ENCODE results near the gene CACNA1B.

Gene CACNA1B

DNA sequence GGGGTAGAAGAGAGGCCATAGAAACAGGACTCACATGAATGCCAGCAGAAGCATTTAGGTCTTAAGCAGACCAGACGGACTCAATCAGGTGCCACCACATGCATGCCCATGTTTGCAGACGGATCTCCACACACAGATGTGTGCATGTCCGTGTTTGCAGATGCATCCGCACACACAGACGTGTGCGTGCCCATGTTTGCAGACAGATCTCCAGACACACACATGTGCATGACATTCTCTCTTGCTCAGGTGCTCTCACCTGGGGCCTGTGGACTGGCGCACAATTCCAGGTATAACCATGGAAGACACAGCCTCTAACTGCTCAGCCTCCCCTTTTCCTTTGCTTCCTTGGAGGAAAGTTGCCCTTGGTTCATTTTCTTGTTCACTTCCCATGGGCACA is 148.3 kb downstream of the CACNA1B start:
- no peak for DNase-seq (ENCODE audit: low read depth in 2 of 3, low spot score in 1 of 3)

DNA sequence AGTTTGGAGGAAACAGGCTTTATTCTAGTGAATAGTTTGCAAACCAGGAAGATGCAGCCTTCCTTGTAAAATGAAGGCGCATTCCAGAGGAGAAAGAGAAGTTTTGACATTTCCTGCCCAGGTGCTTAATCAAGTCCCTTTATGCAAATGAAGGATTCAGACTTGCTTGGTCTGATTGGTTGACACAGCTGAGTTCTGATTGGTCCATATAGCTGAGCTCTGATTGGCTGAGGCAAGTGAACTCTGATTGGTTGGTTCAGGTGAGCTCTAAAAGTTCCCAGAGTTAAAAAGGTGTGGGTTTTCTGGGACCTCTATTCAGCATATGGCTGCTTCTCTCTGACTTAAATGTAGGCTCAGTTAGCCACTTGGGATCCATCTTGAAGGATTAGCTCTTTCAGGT is 151.0 kb downstream of the CACNA1B start:
- no peak for DNase-seq (ENCODE audit: low read depth in 2 of 3, low spot score in 1 of 3)

DNA sequence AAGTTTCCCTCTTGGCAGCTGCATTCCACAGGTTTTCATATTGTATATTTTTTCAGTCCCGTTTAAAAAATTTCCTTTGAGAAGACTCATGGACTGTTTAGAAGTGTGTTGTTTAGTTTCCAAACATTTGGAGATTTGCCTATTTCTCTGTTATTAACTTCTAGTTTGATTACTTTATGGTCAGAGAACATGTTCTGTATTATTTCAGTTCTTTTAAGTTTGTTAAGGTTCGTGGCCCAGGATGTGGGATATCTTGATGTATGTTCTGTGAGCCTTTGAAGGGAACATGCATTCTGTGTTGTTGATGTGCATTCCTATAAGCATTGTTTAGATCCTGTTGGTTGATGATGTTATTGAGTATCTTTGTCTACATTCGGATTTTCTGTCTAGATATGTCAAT is 153.6 kb downstream of the CACNA1B start:
- no peak for DNase-seq (ENCODE audit: low read depth in 2 of 3, low spot score in 1 of 3)

DNA sequence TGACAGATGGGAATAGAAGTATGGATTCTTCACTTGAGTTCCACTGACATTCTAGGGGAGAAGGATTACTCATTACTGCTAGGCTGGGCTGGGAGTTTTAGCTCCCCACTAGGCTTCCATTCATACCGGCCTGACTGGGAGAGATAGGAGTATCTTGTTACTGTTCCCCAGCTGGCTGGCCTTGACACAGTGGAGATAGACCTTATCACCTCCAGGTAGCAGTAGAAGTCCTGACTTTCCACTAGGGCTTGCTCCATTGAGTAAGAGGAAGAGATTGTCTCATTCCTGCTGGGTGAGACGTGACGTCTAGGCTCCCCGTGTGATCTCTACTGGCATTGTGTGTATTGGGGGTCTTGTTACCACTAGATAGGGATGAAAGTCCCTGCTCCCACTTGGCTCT is 156.4 kb downstream of the CACNA1B start:
- no peak for DNase-seq (ENCODE audit: low read depth in 2 of 3, low spot score in 1 of 3)

DNA sequence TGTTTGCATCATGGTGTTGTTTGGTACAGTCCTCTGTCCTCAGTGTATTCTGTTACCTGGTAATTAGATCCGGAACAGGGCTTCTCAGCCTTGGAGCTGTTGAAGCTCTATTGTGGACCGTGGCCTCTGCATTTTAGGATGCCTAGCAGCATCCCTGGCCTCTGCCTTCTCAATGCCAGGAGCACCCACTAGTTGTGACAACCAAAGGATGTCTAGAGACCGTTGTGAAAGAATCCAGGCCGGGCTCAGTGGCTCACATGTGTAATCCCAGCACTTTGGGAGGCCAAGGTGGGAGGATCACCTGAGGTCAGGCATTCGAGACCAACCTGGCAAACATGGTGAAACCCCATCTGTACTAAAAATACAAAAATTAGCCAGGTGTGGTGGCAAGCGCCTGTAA is 159.6 kb downstream of the CACNA1B start:
- no peak for DNase-seq (ENCODE audit: low read depth in 2 of 3, low spot score in 1 of 3)

DNA sequence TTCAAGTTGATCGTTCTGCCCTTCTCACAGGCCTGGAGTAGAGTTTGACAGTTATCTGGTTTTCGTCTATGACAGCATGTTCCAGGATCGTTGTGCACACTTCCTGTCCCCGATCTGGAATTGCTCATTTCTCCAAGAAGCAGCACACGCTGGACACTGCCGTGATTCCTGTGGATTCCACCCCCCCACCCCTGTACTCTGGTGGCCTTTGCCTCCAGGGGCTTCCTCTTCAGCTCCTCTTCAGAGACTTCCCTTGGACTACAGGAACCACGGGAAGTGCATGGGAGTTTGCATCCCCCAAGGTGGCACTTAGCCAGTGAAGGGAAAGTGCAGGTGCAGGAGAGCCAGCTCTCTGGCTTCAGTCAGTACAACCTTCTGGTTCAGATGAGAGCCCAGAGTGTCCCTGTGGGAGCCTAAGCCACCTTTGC is 160.7 kb downstream of the CACNA1B start:
- no peak for DNase-seq (ENCODE audit: low read depth in 2 of 3, low spot score in 1 of 3)

DNA sequence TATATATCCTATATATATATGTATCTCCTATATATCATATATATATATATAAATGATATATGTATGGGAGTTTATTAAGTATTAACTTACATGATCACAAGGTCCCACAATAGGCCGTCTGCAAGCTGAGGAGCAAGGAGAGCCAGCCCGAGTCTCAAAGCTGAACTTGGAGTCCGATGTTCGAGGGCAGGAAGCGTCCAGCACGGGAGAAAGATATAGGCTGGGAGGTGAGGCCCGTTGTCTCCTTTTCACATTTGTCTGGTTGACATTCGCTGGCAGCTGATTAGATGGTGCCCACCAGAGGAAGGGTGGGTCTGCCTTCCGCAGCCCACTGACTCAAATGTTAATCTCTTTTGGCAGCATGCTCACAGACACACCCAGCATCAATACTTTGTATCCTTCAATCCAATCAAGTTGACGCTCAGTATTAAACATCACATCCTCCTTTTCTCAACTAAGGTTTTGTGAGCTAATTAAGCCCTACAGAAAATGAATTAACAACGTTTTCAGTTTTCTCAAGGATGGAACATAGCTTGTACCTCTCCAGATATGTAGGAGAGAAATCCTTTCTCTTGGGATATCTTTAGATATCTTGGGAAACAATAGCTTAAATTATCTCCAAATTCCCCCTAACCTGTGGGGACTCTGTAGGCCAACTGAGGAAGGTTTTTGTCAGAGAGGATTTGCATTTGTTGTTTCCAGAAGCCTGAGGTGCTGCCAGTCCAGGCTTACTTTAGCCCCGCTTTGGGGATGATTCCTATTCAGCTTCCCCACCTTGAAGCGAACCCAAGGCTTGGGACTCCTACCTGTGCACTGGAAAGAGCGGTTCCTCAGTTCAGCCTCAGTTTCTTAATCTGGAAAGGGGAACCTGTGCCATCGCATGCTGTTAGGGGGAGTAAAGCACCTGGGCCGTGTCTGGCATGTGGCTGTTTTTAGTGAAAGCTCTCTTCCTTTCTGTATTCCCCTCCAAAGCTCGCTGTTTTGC is 163.2 kb downstream of the CACNA1B start:
- no peak for DNase-seq (ENCODE audit: low read depth in 2 of 3, low spot score in 1 of 3)

DNA sequence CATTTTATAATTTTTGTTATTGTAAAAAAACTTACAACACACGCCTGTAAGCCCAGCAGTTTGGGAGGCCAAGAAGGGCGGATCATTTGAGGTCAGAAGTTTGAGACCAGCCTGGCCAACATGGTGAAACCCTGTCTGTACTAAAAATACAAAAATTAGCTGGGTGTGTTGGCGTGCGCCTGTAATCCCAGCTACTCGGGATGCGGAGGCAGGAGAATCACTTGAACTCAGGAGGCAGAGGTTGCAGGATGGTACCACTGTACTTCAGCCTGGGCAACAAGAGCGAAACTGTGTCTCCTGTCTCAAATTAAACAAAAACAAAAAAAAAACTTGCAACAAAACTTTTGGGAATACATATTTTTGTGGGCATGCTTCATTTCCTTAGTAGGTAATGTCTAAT is 164.6 kb downstream of the CACNA1B start:
- DNase-seq (ENCODE audit: low read depth in 2 of 3, low spot score in 1 of 3), result no peak

DNA sequence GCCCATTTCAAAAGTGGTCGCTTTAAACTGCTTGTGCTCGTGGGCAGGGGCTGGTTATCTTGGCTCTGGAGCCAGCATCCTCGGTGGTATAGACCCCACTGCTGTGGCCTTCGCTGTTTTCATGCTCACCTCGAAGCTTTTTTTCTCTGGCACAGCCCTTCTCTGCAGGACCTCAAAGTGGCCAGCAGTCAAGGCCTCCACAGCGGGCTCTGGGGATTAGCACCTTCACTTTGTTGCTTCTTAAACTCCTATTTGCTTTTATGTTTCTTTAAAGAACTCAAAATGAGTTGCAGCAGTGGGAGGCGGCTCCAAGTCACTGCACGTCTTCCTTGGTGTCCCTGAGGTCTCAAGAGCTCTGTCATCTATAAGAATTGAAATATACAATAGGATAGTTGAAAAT is 165.1 kb downstream of the CACNA1B start:
- no peak for DNase-seq (ENCODE audit: low read depth in 2 of 3, low spot score in 1 of 3)

DNA sequence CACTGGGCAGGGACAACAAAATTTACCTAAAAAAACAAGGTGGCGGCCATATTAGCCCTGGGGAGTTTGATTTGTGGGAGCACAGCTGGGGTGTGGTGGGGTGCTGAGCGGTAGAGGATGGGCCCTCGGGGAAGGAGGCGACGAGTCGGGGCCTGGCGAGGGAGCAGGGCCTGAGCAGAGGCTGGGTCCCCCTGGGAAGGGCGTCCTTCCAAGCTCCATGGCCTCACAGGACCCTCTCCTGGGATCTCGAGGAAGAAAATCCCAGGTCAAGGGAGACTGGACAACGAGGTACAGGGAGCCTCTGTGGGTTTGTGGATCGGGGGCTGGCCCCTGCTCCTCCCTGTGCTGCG is 165.5 kb downstream of the CACNA1B start:
- no peak for DNase-seq (ENCODE audit: low read depth in 2 of 3, low spot score in 1 of 3)

DNA sequence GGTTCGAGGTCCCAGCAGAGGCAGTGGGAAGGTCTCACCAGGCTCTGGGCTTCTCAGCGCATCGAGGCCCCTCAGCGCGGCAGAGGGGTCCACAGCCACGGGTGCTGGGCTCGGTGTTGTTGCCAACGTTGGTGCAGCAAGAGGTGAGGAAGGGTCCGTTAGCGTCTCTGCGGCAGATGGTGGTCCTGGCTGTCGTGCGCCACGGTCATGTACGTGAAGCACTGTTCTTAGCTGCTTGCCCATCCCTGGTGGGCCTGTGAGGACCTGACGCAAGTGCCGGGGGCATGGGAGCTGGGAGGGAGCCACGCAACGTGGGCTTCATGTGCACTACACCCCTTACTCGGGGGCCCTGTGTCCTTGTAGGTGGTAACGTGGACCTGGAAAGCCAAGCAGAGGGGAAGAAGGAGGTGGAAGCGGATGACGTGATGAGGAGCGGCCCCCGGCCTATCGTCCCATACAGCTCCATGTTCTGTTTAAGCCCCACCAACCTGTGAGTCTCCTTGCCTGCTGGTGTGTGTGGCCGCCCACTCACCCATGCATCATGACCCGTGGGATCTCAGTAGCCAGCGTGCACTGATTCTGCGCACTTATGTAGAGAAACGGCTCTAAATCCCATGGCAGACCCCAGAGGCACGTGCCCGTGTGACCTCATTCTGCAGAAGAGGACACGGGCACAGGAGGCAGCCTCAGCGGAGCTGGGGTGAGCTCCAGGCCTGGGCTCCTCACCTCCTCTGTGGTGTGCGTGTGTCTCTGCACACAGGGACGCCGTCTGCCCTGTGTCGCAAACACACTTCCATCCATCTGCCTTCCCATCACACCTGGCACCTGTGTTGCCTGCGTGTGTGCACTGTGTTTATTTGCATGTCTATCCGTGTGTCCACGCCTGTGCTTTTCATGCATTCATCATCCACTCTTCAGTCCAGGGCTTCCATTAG is 166.1 kb downstream of the CACNA1B start:
- DNase-seq (ENCODE audit: low read depth in 2 of 3, low spot score in 1 of 3), result no peak

DNA sequence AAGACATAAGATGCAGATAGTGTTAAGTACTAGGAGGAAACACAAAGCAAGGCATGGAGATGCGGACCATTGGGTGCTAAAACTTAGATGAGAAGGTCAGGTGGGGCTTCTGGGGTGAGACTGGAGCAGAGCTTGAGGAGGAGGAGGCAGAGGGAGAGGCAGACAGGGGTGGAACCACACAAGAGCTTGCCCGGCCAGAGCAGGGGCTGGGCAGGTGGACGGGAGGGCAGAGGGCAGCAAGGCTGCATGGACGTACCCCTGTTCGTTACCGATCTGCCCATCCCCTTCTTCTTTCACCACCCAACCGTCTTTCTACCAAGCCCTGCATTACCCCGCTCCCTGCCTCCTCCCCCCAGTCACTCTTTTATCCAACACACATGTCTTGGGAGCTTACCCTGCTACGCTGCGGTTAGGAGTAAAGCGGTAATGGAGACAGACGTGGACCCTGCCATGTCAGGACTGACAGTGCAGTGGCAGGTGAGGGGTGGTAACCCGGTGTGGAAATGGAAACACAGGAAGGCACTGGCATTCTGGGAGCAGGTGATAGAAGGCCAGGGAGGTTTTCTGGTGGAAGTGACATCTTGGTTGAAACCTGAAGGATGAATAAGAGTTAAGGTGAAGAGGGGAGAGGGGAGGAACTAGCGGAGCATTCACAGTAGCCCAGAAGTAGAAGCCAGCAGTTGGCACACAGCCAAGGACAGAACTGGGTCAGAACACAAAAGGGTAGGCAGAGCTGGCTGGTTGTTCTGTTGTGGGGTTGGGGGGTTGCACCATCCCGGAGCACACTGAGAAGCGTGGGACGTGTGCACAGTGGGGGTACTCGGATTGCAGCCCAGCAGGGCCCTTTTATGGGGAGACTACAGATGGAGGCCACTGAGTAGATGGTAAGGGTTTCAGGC is 167.2 kb downstream of the CACNA1B start:
- DNase-seq (ENCODE audit: low read depth in 2 of 3, low spot score in 1 of 3), result no peak

DNA sequence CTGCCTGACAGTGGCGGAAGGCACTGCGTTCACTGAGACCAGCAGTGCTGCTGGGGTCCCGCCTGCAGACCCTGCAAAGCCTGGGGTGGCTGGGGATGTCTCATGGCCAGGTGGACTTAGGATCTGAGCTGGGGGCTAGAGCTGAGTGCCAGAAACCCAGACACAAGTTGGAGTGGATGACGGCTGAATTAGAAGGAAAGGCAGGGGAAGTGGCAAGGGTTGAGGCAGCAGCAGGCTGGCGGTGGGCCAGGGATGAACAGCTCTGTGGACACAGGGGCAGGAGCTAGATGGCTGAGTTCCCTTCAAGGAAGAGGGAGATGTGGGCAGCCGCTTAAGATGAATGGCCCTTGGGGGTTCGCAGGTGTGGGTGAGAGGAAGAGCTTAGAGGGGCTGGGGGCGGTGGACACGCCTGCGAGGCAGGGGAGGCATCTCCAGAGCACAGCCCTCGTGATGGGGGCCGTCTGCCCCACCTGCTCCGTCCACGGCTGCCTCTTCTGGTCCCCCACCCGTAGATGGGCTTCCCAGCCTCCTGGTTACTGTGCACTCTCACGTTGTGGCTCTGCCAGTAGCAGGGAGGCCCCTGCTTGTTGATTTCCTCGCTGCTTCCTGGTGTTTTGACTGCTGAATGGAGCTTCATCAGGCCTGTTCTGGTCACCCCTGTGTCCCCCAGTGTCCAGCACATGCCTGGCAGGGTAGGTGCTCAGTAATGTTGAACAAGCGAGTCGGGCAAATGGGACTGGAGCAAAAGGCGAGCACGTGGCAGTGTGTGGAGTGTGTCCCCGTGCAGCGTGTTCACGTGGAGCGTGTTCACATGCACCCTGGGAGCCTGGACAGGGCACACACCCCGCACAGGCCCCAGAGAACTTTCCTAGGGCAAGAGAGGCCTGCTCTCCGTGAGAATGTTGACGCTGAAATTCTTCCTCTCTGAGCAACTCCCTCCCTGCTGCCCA is 168.2 kb downstream of the CACNA1B start:
- no peak for DNase-seq (ENCODE audit: low read depth in 2 of 3, low spot score in 1 of 3)

DNA sequence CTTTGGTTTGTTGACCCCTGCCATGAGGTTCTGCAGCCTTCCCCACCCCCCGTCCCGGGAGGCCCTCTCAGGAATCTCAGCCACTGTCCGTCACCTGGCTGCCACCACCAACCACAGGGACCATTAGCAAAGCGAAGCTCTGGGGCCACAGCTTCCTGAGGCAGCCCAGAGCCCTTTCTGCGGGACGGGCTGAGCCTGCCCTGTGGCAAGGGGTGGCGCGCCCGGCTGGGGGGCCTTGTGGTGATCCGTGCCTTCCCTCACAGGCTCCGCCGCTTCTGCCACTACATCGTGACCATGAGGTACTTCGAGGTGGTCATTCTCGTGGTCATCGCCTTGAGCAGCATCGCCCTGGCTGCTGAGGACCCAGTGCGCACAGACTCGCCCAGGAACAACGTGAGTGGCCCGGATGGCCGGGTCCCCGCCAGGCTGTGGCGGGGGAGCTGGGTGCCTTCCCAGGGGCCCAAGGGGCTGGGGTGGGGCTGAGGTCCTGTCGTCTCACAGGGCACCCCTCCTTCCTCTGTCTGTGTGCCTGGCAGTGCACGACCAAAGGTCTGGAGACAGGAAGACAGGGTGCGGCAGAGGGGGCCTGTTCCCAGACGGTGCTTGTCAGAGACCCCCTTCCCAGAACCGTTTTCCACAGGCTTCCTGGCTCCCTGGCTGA is 169.2 kb downstream of the CACNA1B start:
- no peak for DNase-seq (ENCODE audit: low read depth in 2 of 3, low spot score in 1 of 3)

DNA sequence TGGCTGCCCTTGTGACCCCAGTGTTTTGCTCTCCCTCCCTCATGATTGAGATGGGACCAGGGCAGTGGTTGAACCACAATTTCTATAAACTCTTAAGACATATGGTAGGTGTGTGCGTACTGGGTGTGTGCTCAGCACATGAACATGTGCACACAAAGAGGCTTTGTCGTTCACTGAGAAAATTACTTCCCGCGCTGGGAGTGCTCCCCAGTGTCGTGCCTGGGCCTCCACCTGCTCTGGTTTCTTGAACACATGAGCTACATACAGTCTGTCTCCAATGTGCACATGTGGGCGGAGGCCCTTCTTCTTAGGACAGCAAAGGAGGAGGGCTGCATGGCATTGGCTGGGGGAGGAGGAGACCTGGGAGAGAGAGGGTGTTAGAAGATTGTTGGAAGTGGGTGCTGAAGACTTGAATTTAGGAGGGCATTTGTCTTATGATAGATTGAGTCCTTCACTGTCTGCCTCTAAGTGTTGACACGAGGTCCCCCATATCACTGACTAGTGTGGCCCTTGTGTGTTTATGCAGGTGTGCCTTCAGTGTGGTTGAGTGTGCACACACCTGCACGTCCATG is 170.0 kb downstream of the CACNA1B start:
- no peak for DNase-seq (ENCODE audit: low read depth in 2 of 3, low spot score in 1 of 3)

DNA sequence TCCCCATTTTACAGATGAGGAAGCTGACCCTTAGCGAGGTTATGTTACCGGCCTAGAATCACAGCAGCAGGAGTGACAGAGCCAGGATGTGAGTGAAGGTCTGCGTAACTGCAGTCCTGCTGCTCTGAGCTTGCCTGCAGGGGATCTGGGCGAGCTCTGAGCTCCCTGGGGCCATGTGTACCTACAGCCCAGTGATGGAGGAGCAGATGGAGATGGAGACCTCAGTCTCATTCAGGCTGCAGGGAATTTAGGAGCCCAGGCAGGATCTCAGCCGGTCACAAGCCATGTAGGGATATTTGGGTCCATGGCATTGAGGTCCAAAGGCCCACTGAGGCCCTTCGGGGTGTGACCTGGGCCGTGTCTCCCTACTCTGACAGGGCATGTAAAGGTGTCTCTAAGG is 170.6 kb downstream of the CACNA1B start:
- no peak for DNase-seq (ENCODE audit: low read depth in 2 of 3, low spot score in 1 of 3)

DNA sequence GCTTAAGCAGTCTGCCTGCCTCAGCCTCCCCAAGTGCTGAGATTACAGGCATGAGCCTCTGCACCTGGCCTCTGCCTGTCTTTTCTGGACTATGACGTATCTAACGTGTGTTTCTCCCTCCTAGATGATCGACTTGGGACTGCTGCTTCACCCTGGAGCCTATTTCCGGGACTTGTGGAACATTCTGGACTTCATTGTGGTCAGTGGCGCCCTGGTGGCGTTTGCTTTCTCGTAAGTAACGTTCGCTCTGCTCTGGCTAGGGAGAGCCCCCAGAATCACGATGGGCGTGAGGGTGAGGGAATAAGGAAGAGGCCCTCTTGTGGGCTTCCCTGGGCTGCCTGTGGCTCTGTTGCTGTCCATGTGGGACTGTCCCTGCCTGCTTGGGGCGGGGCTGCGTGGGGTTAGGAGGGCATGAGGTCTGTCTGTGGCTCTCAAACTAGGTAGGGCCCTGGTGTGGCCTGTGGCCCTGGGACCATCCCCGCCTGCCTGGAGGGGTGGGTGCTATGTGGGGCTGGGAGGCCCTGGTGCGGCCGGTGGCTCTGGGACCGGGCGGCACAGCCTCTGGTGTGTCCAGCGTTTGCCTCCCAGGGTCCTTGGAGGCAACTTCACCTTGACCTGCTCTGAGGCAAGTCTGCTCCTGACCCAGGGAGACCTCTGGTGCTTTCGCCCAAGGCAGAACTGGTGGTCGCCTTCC is 171.7 kb downstream of the CACNA1B start:
- no peak for DNase-seq (ENCODE audit: low read depth in 2 of 3, low spot score in 1 of 3)

DNA sequence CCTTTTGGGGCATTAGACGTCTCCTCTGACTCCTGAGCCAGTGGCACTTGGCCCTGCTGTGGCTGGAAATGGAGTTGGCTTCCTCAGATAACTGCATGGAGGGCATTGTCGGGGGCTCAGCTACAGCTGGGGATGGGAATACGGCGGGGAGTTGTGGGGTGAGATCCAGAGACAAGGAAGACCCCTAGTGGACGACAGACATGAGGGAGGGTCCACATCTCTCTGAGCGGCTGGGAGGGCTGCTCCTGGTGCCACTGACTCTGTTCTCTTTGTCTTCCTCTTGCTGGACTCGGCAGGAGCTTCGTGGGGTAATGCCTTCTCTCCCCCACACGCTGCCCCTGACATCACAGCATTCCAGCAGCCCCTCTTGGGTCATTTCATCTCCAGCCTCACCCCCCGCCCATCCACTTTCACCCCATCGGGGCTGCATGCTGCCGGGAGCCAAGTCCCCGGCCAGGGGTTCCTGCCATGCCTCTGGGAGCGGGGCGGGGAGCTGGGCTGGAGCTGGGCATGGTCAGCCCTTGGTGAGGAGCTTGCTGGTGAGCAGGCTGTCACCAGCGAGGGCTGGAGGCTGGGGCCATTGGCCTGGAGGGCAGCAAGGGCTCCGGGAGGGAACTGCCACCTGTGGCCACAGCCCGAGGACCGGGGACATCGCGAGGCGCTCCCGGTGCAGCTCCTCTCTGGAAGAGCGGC is 172.3 kb downstream of the CACNA1B start:
- DNase-seq (ENCODE audit: low read depth in 2 of 3, low spot score in 1 of 3), result no peak

Measured in stimulated activated CD4-positive, alpha-beta T cell treated with anti-CD3 and anti-CD28 coated beads, Interleukin-12 subunit alpha, Interleukin-12 subunit beta, amount 100 ng/mL, for 48 hours (primary cell).